ENCODE results near the gene RAB7A.

DNA sequence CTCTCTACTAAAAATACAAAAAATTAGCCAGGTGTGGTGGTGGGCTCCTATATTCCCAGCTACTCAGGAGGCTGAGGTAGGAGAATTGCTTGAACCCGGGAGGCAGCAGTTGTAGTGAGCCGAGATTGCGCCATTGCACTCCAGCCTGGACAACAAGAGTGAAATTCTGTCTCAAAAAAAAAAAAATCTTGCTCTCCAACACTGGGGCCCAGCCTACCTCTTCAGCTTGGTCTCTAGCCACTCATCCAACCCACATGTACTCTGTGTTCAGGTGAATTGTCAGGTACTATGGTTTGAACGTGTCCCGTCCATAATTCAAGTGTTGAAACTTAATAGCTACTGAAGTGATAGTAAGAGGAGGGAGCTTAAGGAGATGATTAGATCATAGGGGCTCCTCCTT, 22.4 kb upstream of the RAB7A start:
- TF ChIP-seq SP1 (IDR thresholded peaks at IDR 0.05; ENCODE audit: low read depth, low read length) (no peak), TAF1 (IDR thresholded peaks at IDR 0.05; ENCODE audit: low read depth, low read length) (no peak), POLR2AphosphoS5 (IDR thresholded peaks at IDR 0.05; ENCODE audit: low read depth, low read length) (no peak), ZNF274 (IDR thresholded peaks at IDR 0.05; ENCODE audit: borderline replicate concordance, extremely low read depth, low read length) (no peak), EZH2 (IDR thresholded peaks at IDR 0.05; ENCODE audit: low read depth, low read length, severe bottlenecking) (no peak)
- TF ChIP-seq, protein P1, sequence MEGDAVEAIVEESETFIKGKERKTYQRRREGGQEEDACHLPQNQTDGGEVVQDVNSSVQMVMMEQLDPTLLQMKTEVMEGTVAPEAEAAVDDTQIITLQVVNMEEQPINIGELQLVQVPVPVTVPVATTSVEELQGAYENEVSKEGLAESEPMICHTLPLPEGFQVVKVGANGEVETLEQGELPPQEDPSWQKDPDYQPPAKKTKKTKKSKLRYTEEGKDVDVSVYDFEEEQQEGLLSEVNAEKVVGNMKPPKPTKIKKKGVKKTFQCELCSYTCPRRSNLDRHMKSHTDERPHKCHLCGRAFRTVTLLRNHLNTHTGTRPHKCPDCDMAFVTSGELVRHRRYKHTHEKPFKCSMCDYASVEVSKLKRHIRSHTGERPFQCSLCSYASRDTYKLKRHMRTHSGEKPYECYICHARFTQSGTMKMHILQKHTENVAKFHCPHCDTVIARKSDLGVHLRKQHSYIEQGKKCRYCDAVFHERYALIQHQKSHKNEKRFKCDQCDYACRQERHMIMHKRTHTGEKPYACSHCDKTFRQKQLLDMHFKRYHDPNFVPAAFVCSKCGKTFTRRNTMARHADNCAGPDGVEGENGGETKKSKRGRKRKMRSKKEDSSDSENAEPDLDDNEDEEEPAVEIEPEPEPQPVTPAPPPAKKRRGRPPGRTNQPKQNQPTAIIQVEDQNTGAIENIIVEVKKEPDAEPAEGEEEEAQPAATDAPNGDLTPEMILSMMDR (IDR thresholded peaks at IDR 0.05; ENCODE audit: control extremely low read depth in 1 of 3, insufficient read depth in 1 of 3, low read depth in 1 of 3, low read length in 3 of 3): no peak

Measured in H1 (cell line).